HL-60 (cell line): ENCODE results near the gene ALPK3.

Experiments
- CTCF ChIP-seq: IDR thresholded peaks from one replicate; pipeline ENCODE4 v1.5.1; 2011; ENCODE audit warnings: low read length, control low read depth, inconsistent platforms; ENCODE audit not compliant: insufficient read depth
- SPI1 ChIP-seq: IDR thresholded peaks from 2 replicates; pipeline ENCODE4 v1.6.1; 2012; ENCODE audit warnings: low read depth, mild to moderate bottlenecking, borderline replicate concordance

- TF ChIP-seq CTCF (no peak), SPI1 (no peak)
Observed at GRCh38 chr15:84914351-84914750, 97.2 kb downstream of the ALPK3 start.
